GM19463 (cell line): Measurements from ENCODE around the gene SPSB1.

Experiments used
- ATAC-seq: cut with Tn5 transposase; IDR thresholded peaks from one replicate; pipeline ENCODE4 v1.9.1; 2021; ENCODE audit warnings: mild to moderate bottlenecking, moderate library complexity; ENCODE audit not compliant: unreplicated experiment

SPSB1 gene

GRCh38 chr1:9292361-9293240 is at the start of gene SPSB1:
Gene SPSB1, plus strand, starts transcription at chr1:9292894. Its CDS starts 62,998 bp downstream, at chr1:9355892.
- peak; percentile 46 for ATAC-seq

- ATAC-seq, result no peak
Measured at GRCh38 chr1:9243066-9243739, 49.5 kb upstream of the SPSB1 start.

GRCh38 chr1:9244501-9245229 is 48.0 kb upstream of the SPSB1 start:
- no peak for ATAC-seq

- no peak for ATAC-seq
Measured at GRCh38 chr1:9245230-9245619, 47.5 kb upstream of the SPSB1 start.

GRCh38 chr1:9245661-9246060 is 47.0 kb upstream of the SPSB1 start:
- no peak for ATAC-seq

- ATAC-seq, result no peak
Measured at GRCh38 chr1:9246215-9246614, 46.5 kb upstream of the SPSB1 start.

- ATAC-seq, result no peak
Measured at GRCh38 chr1:9246841-9247785, 45.6 kb upstream of the SPSB1 start.

- no peak for ATAC-seq
Measured at GRCh38 chr1:9247894-9248293, 44.8 kb upstream of the SPSB1 start.

GRCh38 chr1:9248341-9249262 is 44.1 kb upstream of the SPSB1 start:
- no peak for ATAC-seq

GRCh38 chr1:9249263-9249533 is 43.5 kb upstream of the SPSB1 start:
- ATAC-seq, result no peak

- ATAC-seq, result no peak
Measured at GRCh38 chr1:9249534-9250410, 42.9 kb upstream of the SPSB1 start.

- no peak for ATAC-seq
Measured at GRCh38 chr1:9250411-9251381, 42.0 kb upstream of the SPSB1 start.

GRCh38 chr1:9251501-9251900 is 41.2 kb upstream of the SPSB1 start:
- no peak for ATAC-seq

- no peak for ATAC-seq
Measured at GRCh38 chr1:9253004-9253403, 39.7 kb upstream of the SPSB1 start.

- no peak for ATAC-seq
Measured at GRCh38 chr1:9253453-9254105, 39.1 kb upstream of the SPSB1 start.

- no peak for ATAC-seq
Measured at GRCh38 chr1:9256332-9256731, 36.4 kb upstream of the SPSB1 start.

- no peak for ATAC-seq
Measured at GRCh38 chr1:9257851-9258250, 34.8 kb upstream of the SPSB1 start.
